GM12878 (cell line): ENCODE results near the gene KPNA1.

Experiments used
- ASH2L ChIP-seq: fragments of 300-600, 200-600 bp; sonication (generic); IDR thresholded peaks from 2 replicates; pipeline ENCODE4 v1.6.1; 2017; ENCODE audit warnings: low read depth, mild to moderate bottlenecking, borderline replicate concordance
- CTCF ChIP-seq, 3 experiments: IDR thresholded peaks in 2 of 3; conservative IDR thresholded peaks in 1 of 3; 2 replicates each; pipeline ENCODE4 v1.5.1; 2011; ENCODE audit warnings: low read depth in 3 of 3, low read length in 3 of 3, mild to moderate bottlenecking in 3 of 3, control low read depth in 2 of 3, moderate library complexity in 2 of 3, inconsistent platforms in 1 of 3, mixed read lengths in 1 of 3; ENCODE audit not compliant: control insufficient read depth in 2 of 3, insufficient read depth in 1 of 3; ENCODE audit errors: extremely low read depth in 1 of 3
- E2F8 ChIP-seq: fragments of 450-650 bp; IDR thresholded peaks from 2 replicates; pipeline ENCODE4 v1.6.1; 2018; ENCODE audit warnings: mild to moderate bottlenecking, low read depth, moderate library complexity; ENCODE audit not compliant: partially characterized antibody
- EZH2 ChIP-seq: IDR thresholded peaks from 2 replicates; pipeline ENCODE4 v1.6.1; 2012; ENCODE audit warnings: low read depth, mild to moderate bottlenecking, control low read depth, inconsistent platforms, low read length, borderline replicate concordance; ENCODE audit not compliant: control insufficient read depth
- MEF2B ChIP-seq: fragments of 450-650 bp; IDR thresholded peaks from 2 replicates; pipeline ENCODE4 v1.6.1; 2018; ENCODE audit warnings: mild to moderate bottlenecking, moderate library complexity; ENCODE audit not compliant: partially characterized antibody, poor library complexity, severe bottlenecking
- POLR2A ChIP-seq: IDR thresholded peaks from 2 replicates; pipeline ENCODE4 v1.6.1; 2011; ENCODE audit warnings: low read depth, mild to moderate bottlenecking, low read length
- SIN3A ChIP-seq: IDR thresholded peaks from 2 replicates; pipeline ENCODE4 v1.6.1; 2012; ENCODE audit warnings: low read depth, low read length, improper control_type of control experiment
- SKIL ChIP-seq: fragments of 450-650 bp; IDR thresholded peaks from 2 replicates; pipeline ENCODE4 v1.6.1; 2017; ENCODE audit warnings: mild to moderate bottlenecking, low read depth, inconsistent platforms; ENCODE audit not compliant: poor library complexity, severe bottlenecking
- TAF1 ChIP-seq: IDR thresholded peaks from 2 replicates; pipeline ENCODE4 v1.6.1; 2011; ENCODE audit warnings: mild to moderate bottlenecking, low read depth, low read length, borderline replicate concordance

- TF ChIP-seq POLR2A (no peak), CTCF (IDR thresholded peaks at IDR 0.05 in 2 of 3, conservative IDR thresholded peaks at IDR 0.05 in 1 of 3; ENCODE audit: control insufficient read depth in 2 of 3, extremely low read depth in 1 of 3, insufficient read depth in 1 of 3, low read depth in 3 of 3, low read length in 3 of 3) (no peak), TAF1 (no peak), E2F8 (no peak), SKIL (no peak), MEF2B (no peak), ASH2L (no peak), SIN3A (no peak), EZH2 (no peak)
These were observed 1.2 kb downstream of the KPNA1 start for GRCh38 chr3:122513386-122514122.
